HG02852 (cell line): ENCODE results near the gene RASSF3.
A peak's percentile ranks its signal among the peaks of the same experiment; 100 is the strongest.
"Not testable (repeated sequence)": the region's sequence is repeated elsewhere in the genome, so short reads cannot be mapped to it uniquely, and the experiment has no call there.

ENCODE experiments used
- ATAC-seq: cut with Tn5 transposase; IDR thresholded peaks from one replicate; pipeline ENCODE4 v1.9.1; 2021; ENCODE audit warnings: mild to moderate bottlenecking, moderate library complexity; ENCODE audit not compliant: unreplicated experiment

Gene RASSF3

GRCh38 chr12:64688219-64688618 is 77.9 kb downstream of the RASSF3 start:
- no peak for ATAC-seq

DNA sequence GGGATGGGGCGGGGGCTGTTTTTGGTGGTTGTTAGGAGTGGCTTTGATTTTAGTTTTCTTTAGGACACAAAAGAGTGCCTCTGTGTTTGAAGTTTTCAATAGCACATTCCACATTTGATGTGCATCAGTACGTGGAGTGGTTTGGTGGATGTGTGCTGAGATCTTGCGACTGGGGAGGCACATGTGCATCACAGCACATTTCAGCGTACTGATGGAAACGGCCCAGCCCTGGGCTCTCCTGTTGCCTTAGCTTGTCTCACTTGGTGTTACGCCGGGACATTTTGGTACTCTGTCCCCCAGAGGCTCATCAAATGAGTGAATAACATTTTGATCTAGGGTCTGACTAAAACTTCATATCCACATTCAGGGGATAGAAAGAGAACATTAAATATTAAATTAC is 78.4 kb downstream of the RASSF3 start:
- no peak for ATAC-seq

GRCh38 chr12:64690236-64690635 is 79.9 kb downstream of the RASSF3 start:
- not testable (repeated sequence) for ATAC-seq

DNA sequence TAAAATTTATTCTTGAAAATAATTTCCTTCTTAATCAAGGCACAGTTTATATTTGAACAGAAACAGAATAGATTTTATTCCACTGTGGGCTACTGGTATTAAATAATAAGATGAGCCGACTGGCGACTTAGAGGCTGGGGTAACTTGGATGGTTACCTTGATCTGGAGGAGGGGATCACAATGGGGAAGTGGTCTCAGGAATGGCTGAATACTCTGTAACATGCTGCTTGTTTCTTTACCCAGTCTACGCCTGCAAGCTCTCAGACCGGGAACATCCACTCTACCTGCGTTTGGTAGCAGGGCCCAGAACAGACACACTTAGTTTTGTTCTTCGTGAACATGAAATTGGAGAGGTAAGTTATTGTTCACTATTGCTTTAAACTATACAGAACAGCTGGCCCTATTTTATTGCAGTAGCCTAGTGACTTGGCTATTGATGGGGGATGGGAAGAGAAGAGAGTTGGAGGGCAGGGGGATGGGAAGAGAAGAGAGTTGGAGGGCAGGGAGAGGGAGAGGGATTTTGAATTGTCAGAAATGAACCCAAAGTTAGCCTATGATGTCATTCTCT is 81.0 kb downstream of the RASSF3 start:
- ATAC-seq: no peak

GRCh38 chr12:64691795-64692583 is 81.7 kb downstream of the RASSF3 start:
- no peak for ATAC-seq

DNA sequence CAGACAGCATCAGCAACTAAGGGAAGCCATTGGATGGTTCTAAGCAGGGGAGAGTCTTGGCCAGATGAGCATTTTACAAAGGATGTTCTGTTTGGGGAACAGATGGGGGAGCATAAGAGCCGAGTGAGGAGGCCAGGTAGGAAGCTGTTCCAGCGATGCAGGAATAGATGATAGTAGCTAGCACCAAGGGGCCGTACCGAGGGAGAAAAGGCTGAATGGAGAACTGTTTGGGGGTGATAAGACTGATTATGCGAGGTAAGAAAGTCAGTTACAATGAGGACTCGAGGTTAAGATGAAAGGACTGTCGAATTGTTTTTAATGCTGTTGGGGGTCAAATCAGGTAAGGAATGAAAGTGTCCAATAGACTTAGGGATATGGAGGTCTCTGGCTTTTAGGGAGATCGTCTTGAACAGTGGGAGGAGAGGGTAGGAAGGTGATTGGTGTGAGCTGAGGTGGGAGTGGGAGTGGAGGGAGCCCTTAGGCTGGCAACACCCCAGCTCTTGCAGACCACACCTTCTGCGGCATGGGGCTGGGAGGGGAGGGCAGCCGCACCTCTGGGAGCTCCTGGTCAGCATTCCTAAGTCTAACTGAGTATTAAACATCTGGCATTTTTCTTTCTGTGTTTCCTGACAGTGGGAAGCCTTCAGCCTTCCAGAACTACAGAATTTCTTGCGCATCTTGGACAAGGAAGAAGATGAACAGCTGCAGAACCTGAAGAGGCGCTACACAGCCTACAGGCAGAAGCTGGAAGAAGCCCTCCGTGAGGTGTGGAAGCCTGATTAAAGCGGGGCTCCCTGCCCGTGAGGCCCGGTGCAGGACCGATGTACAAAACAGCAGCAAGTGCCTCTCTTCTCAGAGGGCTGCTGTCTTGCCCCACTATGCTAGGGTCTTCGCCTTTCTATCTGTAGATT is 84.1 kb downstream of the RASSF3 start:
- no peak for ATAC-seq

- no peak for ATAC-seq
These were observed 85.3 kb downstream of the RASSF3 start for GRCh38 chr12:64695550-64695949.

DNA sequence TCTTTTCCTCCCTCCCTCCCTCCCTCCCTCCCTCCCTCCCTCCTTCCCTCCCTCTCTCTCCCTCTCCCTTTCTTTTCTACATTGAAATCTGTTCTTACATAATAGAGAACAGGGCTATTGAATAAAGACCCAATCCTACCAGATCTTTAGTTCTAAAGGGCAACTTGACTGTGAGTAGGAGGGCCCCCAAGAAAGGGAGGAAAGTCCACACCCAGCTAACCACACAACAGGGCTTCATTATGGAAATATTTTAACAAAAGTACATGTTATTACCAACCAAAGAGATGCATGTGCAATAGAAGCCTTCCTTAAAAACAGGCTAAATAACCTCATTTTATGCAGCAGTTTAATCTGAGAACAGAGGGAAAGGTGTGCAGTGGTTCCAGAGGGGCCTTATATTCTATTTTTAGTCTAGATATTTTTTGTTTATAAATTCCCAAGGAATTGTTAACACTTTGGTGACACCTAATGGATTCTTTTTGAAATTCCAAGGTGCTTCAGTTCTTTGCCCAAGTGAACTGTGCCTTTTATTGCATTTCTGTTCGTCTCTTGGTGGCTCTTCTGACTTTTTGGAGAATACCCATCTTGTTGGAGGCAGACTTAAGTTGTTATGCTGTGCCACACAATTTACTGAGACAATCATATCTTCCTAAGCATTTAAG is 85.9 kb downstream of the RASSF3 start:
- no peak for ATAC-seq

GRCh38 chr12:64699504-64700115 is 89.3 kb downstream of the RASSF3 start:
- ATAC-seq: no peak

DNA sequence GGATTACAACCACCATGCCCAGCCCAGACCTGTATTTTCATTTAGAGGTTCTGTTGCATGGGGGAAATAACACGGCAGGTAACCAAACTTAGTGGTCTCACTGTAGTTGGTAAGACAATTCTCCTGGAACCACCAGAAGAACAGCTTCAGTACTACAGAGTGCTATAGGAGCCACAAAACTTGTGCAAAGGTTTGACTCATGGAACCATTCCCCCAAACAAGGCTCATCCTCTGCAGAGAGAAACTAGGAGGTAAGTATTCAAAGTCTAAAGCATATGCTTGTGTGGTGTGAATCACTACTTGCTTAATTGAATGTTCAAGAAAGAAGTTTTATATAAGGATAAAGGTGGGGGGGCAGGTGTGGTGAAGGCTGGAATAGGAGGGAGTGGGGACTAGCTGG is 90.2 kb downstream of the RASSF3 start:
- no peak for ATAC-seq

DNA sequence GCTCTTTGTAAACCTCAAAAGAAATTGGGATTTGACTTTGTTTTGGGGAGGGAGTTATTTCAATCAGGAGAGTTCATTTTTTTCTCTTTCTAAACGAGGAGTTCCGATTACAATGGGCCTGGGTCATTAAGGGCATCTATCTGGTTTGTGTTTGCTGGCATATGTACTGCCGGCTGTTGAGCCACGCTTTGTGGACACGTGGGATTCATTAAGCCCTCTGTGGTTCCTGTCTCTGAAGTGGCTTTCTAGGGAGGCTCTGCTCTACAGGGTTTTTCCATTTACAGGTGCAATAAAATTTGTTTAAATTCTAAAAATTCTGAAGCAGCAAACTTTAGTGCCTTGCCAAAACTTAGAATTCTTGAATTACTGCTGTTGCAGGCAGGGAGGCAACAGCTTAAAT is 91.0 kb downstream of the RASSF3 start:
- ATAC-seq: no peak

GRCh38 chr12:64706306-64706705 is 96.0 kb downstream of the RASSF3 start:
- ATAC-seq: no peak

DNA sequence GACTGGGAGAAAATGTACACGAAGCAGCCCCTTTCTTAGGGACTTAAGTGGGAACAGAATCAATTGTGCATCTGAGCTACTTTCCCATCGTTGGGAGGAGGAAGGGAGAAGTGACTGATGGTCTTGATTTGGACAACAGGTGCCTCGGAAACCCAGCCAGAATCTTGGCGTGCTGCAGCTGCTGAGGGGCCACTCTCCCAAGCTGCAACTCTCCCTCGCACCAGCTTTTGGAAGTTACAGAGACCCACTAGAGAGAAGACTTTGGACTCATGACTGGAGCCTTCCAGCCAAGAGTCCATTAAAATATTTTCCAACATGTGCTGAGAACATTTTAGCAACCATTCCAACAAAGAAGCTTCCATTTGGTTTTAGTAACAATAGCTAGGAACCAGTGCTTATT is 96.6 kb downstream of the RASSF3 start:
- ATAC-seq: no peak

DNA sequence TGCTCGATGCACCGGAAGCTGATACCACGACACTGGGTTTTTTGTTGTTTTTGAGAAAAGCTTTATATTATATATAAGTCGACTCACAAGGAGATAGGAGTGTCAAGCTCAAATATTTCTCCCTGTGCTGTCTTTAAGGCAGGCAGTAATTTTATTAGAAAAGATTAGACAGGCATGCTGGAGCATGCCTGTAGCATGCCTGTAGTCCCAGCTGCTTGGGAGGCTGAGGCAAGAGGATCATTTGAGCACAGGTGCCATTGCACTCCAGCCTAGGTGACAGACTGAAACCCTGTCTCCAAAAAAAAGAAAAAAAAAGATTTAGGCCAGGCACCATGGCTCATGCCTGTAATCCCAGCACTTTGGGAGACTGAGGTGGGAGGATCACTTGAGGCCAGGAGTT is 97.1 kb downstream of the RASSF3 start:
- ATAC-seq: no peak

DNA sequence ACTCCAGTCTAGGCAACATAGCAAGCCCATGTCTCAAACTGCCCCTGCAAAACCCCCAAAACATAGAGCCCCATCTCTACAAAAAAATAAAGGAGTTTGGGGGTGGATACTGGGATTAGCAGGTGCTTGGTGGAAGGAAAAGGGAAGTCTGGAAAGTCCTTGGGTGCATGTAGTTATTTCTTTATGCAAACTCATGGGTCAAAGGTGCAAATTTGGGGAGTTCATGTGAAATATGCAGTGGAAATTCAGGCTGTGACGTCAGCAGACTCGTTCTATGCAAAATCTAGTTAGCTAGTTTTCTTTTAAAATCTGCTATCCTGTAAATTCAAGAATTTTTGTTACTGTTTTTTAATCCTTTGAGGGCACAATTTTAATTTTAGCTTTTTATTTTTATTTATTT is 97.6 kb downstream of the RASSF3 start:
- ATAC-seq: no peak

- no peak for ATAC-seq
These were observed 99.1 kb downstream of the RASSF3 start for GRCh38 chr12:64709429-64709828.

GRCh38 chr12:64713376-64713775 is 103.1 kb downstream of the RASSF3 start:
- ATAC-seq: no peak

DNA sequence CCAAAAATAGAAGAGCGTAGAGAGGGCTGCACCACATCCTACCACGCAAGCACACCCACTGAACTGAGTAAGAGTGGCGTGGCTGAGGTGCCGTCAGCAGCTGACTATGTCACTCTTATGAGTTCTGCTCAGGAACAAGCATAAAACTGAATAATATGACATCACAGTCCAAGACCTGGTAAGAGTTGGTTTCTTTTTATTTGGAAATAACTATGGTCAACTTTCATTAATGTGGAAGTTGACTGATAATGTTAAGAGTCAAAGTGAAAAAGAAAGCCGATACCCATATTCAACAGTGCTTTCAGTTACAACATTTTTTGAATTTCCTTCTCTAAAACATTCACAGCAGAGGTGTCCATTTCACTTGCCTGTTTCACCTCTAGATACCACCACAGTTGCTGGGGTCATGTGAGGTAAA is 104.3 kb downstream of the RASSF3 start:
- ATAC-seq: peak; percentile 81

GRCh38 chr12:64716371-64716770 is 106.1 kb downstream of the RASSF3 start:
- no peak for ATAC-seq

DNA sequence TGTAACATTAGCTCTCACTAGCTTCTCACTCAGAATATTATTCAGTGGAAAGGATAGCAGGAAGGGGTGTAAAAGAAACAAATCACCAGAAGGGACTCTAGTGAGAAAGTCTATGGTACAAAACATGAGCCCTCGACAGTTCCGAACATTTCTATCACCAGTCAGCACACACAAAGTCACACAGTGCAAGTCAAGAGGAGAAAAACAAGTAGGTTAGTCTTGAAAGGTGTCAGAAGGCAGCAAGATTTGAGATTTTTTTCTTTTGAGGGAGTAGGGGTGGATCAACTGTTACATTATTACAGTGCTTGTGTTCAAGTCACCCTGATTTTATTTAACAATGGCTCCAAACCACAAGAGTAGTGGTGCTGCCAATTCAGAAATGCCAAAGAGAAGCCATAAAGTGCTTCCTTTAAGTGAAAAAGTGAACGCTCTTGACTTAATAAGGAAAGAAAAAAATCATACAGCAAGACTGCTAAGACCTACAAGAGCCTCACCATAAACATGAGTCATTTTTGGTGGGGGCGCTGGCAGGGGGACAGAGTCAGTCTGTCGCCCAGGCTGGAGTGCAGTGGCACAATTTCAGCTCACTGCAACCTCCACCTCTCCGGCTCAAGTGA is 106.7 kb downstream of the RASSF3 start:
- no peak for ATAC-seq
